Panc1 (cell line): ENCODE results near the gene KRTAP4-1. TPM values are rescaled to one million over a fixed set of nuclear protein-coding genes. Genes with fewer than 3 reads are reported as not detected.
"Not testable (repeated sequence)": the region's sequence is repeated elsewhere in the genome, so short reads cannot be mapped to it uniquely, and the experiment has no call there.

Experiments
- ATAC-seq: fragments of 200-7000 bp; cut with Tn5 transposase; 2 replicates; pipeline ENCODE4 v1.9.1; 2020; ENCODE audit warnings: mild to moderate bottlenecking, moderate library complexity
- Bru-seq: library from RNA; stranded (reverse); fragments of 400-500 nt; gene quantifications from one replicate; lab custom pipeline; 2021; lab: Mats Ljungman, UMichigan
- BruChase-seq, 2 experiments: library from RNA; stranded (reverse); fragments of 400-500 nt; gene quantifications; one replicate each; lab custom pipeline; 2021; lab: Mats Ljungman, UMichigan
- BruUV-seq: library from RNA; stranded (reverse); fragments of 400-500 nt; replicated peaks from 2 replicates; lab custom pipeline; 2021; lab: Mats Ljungman, UMichigan
- CTCF ChIA-PET: fragments of 300-600 bp; sonication (Branson Sonifier 250); formaldehyde crosslinking; loops from one replicate; lab custom pipeline; 2022; ENCODE audit warnings: antibody characterized with exemption; lab: Charles Lee
- POLR2A ChIA-PET: fragments of 300-600 bp; sonication (Branson Sonifier 250); formaldehyde crosslinking; loops from one replicate; lab custom pipeline; 2022; ENCODE audit warnings: antibody characterized with exemption; lab: Charles Lee
- DNase-seq: peaks from one replicate; pipeline ENCODE4 v3.0.0-alpha.2; 2010; ENCODE audit warnings: low read depth, low spot score
- H3K27ac ChIP-seq: 2 replicates; pipeline ENCODE4 v1.5.1; 2011; ENCODE audit warnings: mild to moderate bottlenecking, low read length, inconsistent platforms
- H3K27me3 ChIP-seq: fragments of 200-500 bp; sonication (Bioruptor generic); 2 replicates; pipeline ENCODE4 v1.6.0; 2014; ENCODE audit warnings: low read length, inconsistent platforms; ENCODE audit not compliant: control insufficient read depth, insufficient read depth
- H3K36me3 ChIP-seq: fragments of 200-500 bp; sonication (Bioruptor generic); 2 replicates; pipeline ENCODE4 v1.5.1; 2014; ENCODE audit warnings: inconsistent platforms, mild to moderate bottlenecking, low read length, moderate library complexity; ENCODE audit not compliant: control insufficient read depth, insufficient read depth
- H3K4me1 ChIP-seq: 2 replicates; pipeline ENCODE4 v1.5.1; 2011; ENCODE audit warnings: inconsistent platforms, mild to moderate bottlenecking, low read length, moderate library complexity; ENCODE audit not compliant: control insufficient read depth, insufficient read depth
- H3K4me3 ChIP-seq, 2 experiments: 2 replicates each; pipeline ENCODE4 v1.5.1; 2011 to 2012; ENCODE audit warnings: low read depth in 2 of 2, low read length in 2 of 2, mild to moderate bottlenecking in 2 of 2, inconsistent platforms in 1 of 2, moderate library complexity in 1 of 2
- H3K9me3 ChIP-seq: fragments of 200-500 bp; sonication (Bioruptor generic); 2 replicates; pipeline ENCODE4 v1.5.1; 2014; ENCODE audit warnings: low read depth, mild to moderate bottlenecking, inconsistent platforms, low read length, moderate library complexity; ENCODE audit not compliant: control insufficient read depth, insufficient read depth
- CTCF ChIP-seq: fragments of 450-650 bp; IDR thresholded peaks from 2 replicates; pipeline ENCODE4 v1.5.1; 2017; ENCODE audit warnings: mild to moderate bottlenecking
- POLR2AphosphoS5 ChIP-seq: IDR thresholded peaks from 2 replicates; pipeline ENCODE4 v1.6.1; 2012; ENCODE audit warnings: mild to moderate bottlenecking, low read depth, low read length, moderate library complexity
- SIN3A ChIP-seq: IDR thresholded peaks from 2 replicates; pipeline ENCODE4 v1.6.1; 2012; ENCODE audit warnings: low read depth, mild to moderate bottlenecking, low read length, moderate library complexity, borderline replicate concordance; ENCODE audit not compliant: insufficient read depth
- TCF7L2 ChIP-seq: IDR thresholded peaks from 2 replicates; pipeline ENCODE4 v1.6.1; 2011; ENCODE audit warnings: mild to moderate bottlenecking, low read depth, low read length, inconsistent platforms
- in situ Hi-C: cut with HindIII; loops from 2 replicates; pipeline ENCODE4 v1.10.0; 2016; ENCODE audit warnings: low sequenced_read_pairs, low pct_unique_long_range_greater_than_20kb
- intact Hi-C: fragments of 100-400 bp; cut with micrococcal nuclease; formaldehyde crosslinking; loops from one replicate; pipeline ENCODE4 v1.10.0; 2022; ENCODE audit not compliant: unreplicated experiment
- long read RNA-seq: library from polyadenylated mRNA; unstranded; transcript quantifications from one replicate; pipeline ENCODE4 v2.0.0, GENCODE V29; 2021; ENCODE audit not compliant: unreplicated experiment
- polyA plus RNA-seq: library from polyadenylated mRNA; unstranded; fragments of >200 nt; gene quantifications from one replicate; pipeline ENCODE4 v1.2.1, GENCODE V29; 2012; ENCODE audit warnings: missing spikeins; ENCODE audit not compliant: insufficient read length
- total RNA-seq: library from RNA; stranded (reverse); gene quantifications from one replicate; pipeline ENCODE4 v1.2.1, GENCODE V29; 2021; ENCODE audit not compliant: unreplicated experiment
- TF ChIP-seq, protein P1 (sequence below), 2 experiments: IDR thresholded peaks; 2 replicates each; pipeline ENCODE4 v1.6.1; 2011 to 2012; ENCODE audit warnings: low read depth in 2 of 2, control low read depth in 1 of 2, low read length in 1 of 2, mild to moderate bottlenecking in 1 of 2, moderate library complexity in 1 of 2; ENCODE audit not compliant: insufficient read depth in 1 of 2

Gene KRTAP4-1
- total RNA-seq (not detected), Bru-seq, nascent RNA (not detected), BruChase-seq, experiment 1, labeled RNA remaining after a 2-hour chase (not detected), BruChase-seq, experiment 2, labeled RNA remaining after a 6-hour chase (not detected)
- not detected for polyA plus RNA-seq
- long read RNA-seq: 0 reads

- CTCF ChIA-PET: no interaction called here
- no peak within 1 kb of the TSS for H3K4me3 ChIP-seq
- no peak for DNase-seq
- intact Hi-C loops (no loop called here), in situ Hi-C loops (no loop called here)
- H3K27ac ChIP-seq: no peak within 1 kb of the TSS
- BruUV-seq: no TSS peak
- POLR2A ChIA-PET: no interaction called here
- no peaks in the 10 kb centered on the region for H3K36me3 ChIP-seq
- H3K9me3 ChIP-seq: no peaks in the 10 kb centered on the region
- no peak for ATAC-seq
- H3K4me1 ChIP-seq: no peaks in the 10 kb centered on the region
- TF ChIP-seq TCF7L2 (no peak), SIN3A (no peak), POLR2AphosphoS5 (no peak), CTCF (no peak)
- TF ChIP-seq, protein P1, sequence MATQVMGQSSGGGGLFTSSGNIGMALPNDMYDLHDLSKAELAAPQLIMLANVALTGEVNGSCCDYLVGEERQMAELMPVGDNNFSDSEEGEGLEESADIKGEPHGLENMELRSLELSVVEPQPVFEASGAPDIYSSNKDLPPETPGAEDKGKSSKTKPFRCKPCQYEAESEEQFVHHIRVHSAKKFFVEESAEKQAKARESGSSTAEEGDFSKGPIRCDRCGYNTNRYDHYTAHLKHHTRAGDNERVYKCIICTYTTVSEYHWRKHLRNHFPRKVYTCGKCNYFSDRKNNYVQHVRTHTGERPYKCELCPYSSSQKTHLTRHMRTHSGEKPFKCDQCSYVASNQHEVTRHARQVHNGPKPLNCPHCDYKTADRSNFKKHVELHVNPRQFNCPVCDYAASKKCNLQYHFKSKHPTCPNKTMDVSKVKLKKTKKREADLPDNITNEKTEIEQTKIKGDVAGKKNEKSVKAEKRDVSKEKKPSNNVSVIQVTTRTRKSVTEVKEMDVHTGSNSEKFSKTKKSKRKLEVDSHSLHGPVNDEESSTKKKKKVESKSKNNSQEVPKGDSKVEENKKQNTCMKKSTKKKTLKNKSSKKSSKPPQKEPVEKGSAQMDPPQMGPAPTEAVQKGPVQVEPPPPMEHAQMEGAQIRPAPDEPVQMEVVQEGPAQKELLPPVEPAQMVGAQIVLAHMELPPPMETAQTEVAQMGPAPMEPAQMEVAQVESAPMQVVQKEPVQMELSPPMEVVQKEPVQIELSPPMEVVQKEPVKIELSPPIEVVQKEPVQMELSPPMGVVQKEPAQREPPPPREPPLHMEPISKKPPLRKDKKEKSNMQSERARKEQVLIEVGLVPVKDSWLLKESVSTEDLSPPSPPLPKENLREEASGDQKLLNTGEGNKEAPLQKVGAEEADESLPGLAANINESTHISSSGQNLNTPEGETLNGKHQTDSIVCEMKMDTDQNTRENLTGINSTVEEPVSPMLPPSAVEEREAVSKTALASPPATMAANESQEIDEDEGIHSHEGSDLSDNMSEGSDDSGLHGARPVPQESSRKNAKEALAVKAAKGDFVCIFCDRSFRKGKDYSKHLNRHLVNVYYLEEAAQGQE (IDR thresholded peaks at IDR 0.05; ENCODE audit: insufficient read depth in 1 of 2, low read depth in 2 of 2, low read length in 1 of 2): no peak
- H3K27me3 ChIP-seq: peaks cover 6% of the 10 kb centered on the region; the same call in 1 of the 2 replicates
These were observed at the start of gene KRTAP4-1 for GRCh38 chr17:41184480-41184961. KRTAP4-1 (minus strand) TSS chr17:41184911; CDS start chr17:41184854, 57 bp downstream.

DNA sequence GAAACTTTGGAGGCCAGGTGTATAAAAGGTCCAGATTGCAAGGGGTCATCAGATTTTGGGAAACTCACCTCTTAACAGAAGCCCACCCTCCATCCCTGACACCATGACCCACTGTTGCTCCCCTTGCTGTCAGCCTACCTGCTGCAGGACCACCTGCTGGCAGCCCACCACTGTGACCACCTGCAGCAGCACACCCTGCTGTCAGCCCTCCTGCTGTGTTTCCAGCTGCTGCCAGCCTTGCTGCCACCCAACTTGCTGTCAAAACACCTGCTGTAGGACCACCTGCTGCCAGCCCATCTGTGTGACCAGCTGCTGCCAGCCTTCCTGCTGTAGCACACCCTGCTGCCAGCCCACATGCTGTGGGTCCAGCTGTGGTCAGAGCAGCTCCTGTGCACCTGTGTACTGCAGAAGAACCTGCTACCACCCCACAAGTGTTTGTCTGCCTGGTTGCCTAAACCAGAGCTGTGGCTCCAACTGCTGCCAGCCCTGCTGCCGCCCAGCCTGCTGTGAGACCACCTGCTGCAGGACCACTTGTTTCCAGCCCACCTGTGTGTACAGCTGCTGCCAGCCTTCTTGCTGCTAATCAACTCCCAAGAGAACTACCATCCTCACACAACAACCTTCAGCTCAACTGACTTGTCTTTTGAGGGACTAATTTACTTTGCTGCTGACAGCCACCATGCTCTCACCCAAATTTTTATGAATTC lies 47.8 kb upstream of the KRTAP4-1 start, which contains the start of gene KRTAP9-3:
TSS of gene KRTAP9-3 (plus strand) at position 51 of the 707 bp plus-strand sequence. CDS start at position 104, 53 bp downstream.
- BruUV-seq, intact Hi-C loops: not testable (repeated sequence)

More for the DNA sequence above, 47.8 kb upstream of the KRTAP4-1 start, which contains the start of gene KRTAP9-3:
- ATAC-seq, POLR2A ChIA-PET, H3K9me3 ChIP-seq, H3K4me1 ChIP-seq, DNase-seq, H3K4me3 ChIP-seq, in situ Hi-C loops, H3K36me3 ChIP-seq, H3K27ac ChIP-seq: not testable (repeated sequence)
- peaks cover 42% of the 10 kb centered on the region for H3K27me3 ChIP-seq
- CTCF ChIA-PET: interaction anchor here (0.6 kb wide), 1 partner anchor 90 kb away, joined by 4 read pairs; no protein-coding TSS in a partner anchor
